ENCODE data around the gene ADGRD2. TPM values are rescaled to one million over a fixed set of nuclear protein-coding genes. Genes with fewer than 3 reads are reported as not detected.

Gene ADGRD2
- total and polyA plus RNA-seq, 4 donors: not detected

- Histone ChIP-seq H3K9ac (ENCODE audit: insufficient read depth in 1 of 2, low read length in 2 of 2) (no peak overlapping the region), H3K27ac (ENCODE audit: low read depth in 1 of 2, low read length in 1 of 2) (no peak overlapping the region), H3K9me3 (ENCODE audit: control insufficient read depth in 4 of 4, insufficient read depth in 3 of 4, low read length in 3 of 4) (no peaks in the 10 kb centered on the region), H3K27me3 (ENCODE audit: control insufficient read depth in 3 of 3, insufficient read depth in 3 of 3, low read length in 2 of 3) (peaks cover 0 to 3% (median 0%) of the 10 kb centered on the region in 3 donors), H3K4me1 (ENCODE audit: control insufficient read depth in 5 of 5, insufficient read depth in 5 of 5, low read length in 5 of 5) (no peaks in the 10 kb centered on the region), H3K36me3 (ENCODE audit: control insufficient read depth in 4 of 4, insufficient read depth in 4 of 4, low read length in 4 of 4) (no peaks in the 10 kb centered on the region), H3K4me3 (no peak overlapping the region)
- no peak for DNase-seq
- ATAC-seq (ENCODE audit: insufficient read depth, low FRiP score): no peak
- TF ChIP-seq CTCF (IDR thresholded peaks at IDR 0.05; ENCODE audit: control extremely low read depth, extremely low read depth): no peak
- WGBS, 2 donors: 66 to 82% methylated on average over 28 of the region's 28 CpGs
These were observed 21.3 kb upstream of the ADGRD2 start for GRCh38 chr9:124428751-124429529.

GRCh38 chr9:124429530-124429867, 20.8 kb upstream of the ADGRD2 start:
- Histone ChIP-seq H3K36me3 (ENCODE audit: control insufficient read depth in 4 of 4, insufficient read depth in 4 of 4, low read length in 4 of 4) (no peaks in the 10 kb centered on the region), H3K9me3 (ENCODE audit: control insufficient read depth in 4 of 4, insufficient read depth in 3 of 4, low read length in 3 of 4) (no peaks in the 10 kb centered on the region), H3K9ac (ENCODE audit: insufficient read depth in 1 of 2, low read length in 2 of 2) (no peak overlapping the region), H3K27ac (ENCODE audit: low read depth in 1 of 2, low read length in 1 of 2) (no peak overlapping the region), H3K4me3 (no peak overlapping the region), H3K27me3 (ENCODE audit: control insufficient read depth in 3 of 3, insufficient read depth in 3 of 3, low read length in 2 of 3) (no peaks in the 10 kb centered on the region), H3K4me1 (ENCODE audit: control insufficient read depth in 5 of 5, insufficient read depth in 5 of 5, low read length in 5 of 5) (no peaks in the 10 kb centered on the region)
- ATAC-seq (ENCODE audit: insufficient read depth, low FRiP score) (no peak), DNase-seq (no peak)
- TF ChIP-seq CTCF (IDR thresholded peaks at IDR 0.05; ENCODE audit: control extremely low read depth, extremely low read depth): no peak
- 79 to 83% methylated on average over 4 of the region's 4 CpGs for WGBS, 2 donors

- TF ChIP-seq CTCF (IDR thresholded peaks at IDR 0.05; ENCODE audit: control extremely low read depth, extremely low read depth): no peak
- Histone ChIP-seq H3K36me3 (ENCODE audit: control insufficient read depth in 4 of 4, insufficient read depth in 4 of 4, low read length in 4 of 4) (no peaks in the 10 kb centered on the region), H3K4me3 (no peak overlapping the region), H3K9ac (ENCODE audit: insufficient read depth in 1 of 2, low read length in 2 of 2) (no peak overlapping the region), H3K4me1 (ENCODE audit: control insufficient read depth in 5 of 5, insufficient read depth in 5 of 5, low read length in 5 of 5) (no peaks in the 10 kb centered on the region), H3K27ac (ENCODE audit: low read depth in 1 of 2, low read length in 1 of 2) (no peak overlapping the region), H3K27me3 (ENCODE audit: control insufficient read depth in 3 of 3, insufficient read depth in 3 of 3, low read length in 2 of 3) (no peaks in the 10 kb centered on the region), H3K9me3 (ENCODE audit: control insufficient read depth in 4 of 4, insufficient read depth in 3 of 4, low read length in 3 of 4) (peaks cover 0 to 8% (median 0%) of the 10 kb centered on the region in 4 donors)
- no peak for ATAC-seq (ENCODE audit: insufficient read depth, low FRiP score)
- DNase-seq: no peak
These were observed 13.9 kb upstream of the ADGRD2 start for GRCh38 chr9:124436320-124436719.

- Histone ChIP-seq H3K4me1 (ENCODE audit: control insufficient read depth in 5 of 5, insufficient read depth in 5 of 5, low read length in 5 of 5) (no peaks in the 10 kb centered on the region), H3K36me3 (ENCODE audit: control insufficient read depth in 4 of 4, insufficient read depth in 4 of 4, low read length in 4 of 4) (no peaks in the 10 kb centered on the region), H3K9ac (ENCODE audit: insufficient read depth in 1 of 2, low read length in 2 of 2) (no peak overlapping the region), H3K9me3 (ENCODE audit: control insufficient read depth in 4 of 4, insufficient read depth in 3 of 4, low read length in 3 of 4) (peaks cover 0 to 8% (median 0%) of the 10 kb centered on the region in 4 donors), H3K27me3 (ENCODE audit: control insufficient read depth in 3 of 3, insufficient read depth in 3 of 3, low read length in 2 of 3) (no peaks in the 10 kb centered on the region), H3K4me3 (no peak overlapping the region), H3K27ac (ENCODE audit: low read depth in 1 of 2, low read length in 1 of 2) (no peak overlapping the region)
- ATAC-seq (ENCODE audit: insufficient read depth, low FRiP score) (no peak), DNase-seq (no peak)
- TF ChIP-seq CTCF (IDR thresholded peaks at IDR 0.05; ENCODE audit: control extremely low read depth, extremely low read depth): no peak
- WGBS, 2 donors: 91 to 96% methylated on average over 3 of the region's 3 CpGs
These were observed 13.2 kb upstream of the ADGRD2 start for GRCh38 chr9:124437086-124437485.

Data from lung (tissue), 12 donors.